ENCODE data around the gene SLC36A1.
A peak's percentile ranks its signal among the peaks of the same experiment; 100 is the strongest.

The SLC36A1 gene

GRCh38 chr5:151451626-151452520, 4.5 kb downstream of the SLC36A1 start:
- no peak for DNase-seq

GRCh38 chr5:151454166-151454565, 6.8 kb downstream of the SLC36A1 start:
- DNase-seq, result no peak

- no peak for DNase-seq
Observed at GRCh38 chr5:151454889-151455288, 7.5 kb downstream of the SLC36A1 start.

GRCh38 chr5:151456321-151456940, 9.0 kb downstream of the SLC36A1 start:
- DNase-seq, result no peak

- no peak for DNase-seq
Observed at GRCh38 chr5:151458314-151458713, 10.9 kb downstream of the SLC36A1 start.

GRCh38 chr5:151459680-151460324, 12.4 kb downstream of the SLC36A1 start:
- DNase-seq, result no peak

- DNase-seq, result peak in 1 of 5 experiments; percentile 68
Observed at GRCh38 chr5:151461312-151461711, 13.9 kb downstream of the SLC36A1 start.

- no peak for DNase-seq
Observed at GRCh38 chr5:151463137-151464029, 16.0 kb downstream of the SLC36A1 start.

- no peak for DNase-seq
Observed at GRCh38 chr5:151464101-151464500, 16.7 kb downstream of the SLC36A1 start.

- DNase-seq, result no peak
Observed at GRCh38 chr5:151465476-151465875, 18.1 kb downstream of the SLC36A1 start.

GRCh38 chr5:151467576-151467975, 20.2 kb downstream of the SLC36A1 start:
- DNase-seq, result no peak

- no peak for DNase-seq
Observed at GRCh38 chr5:151469386-151469785, 22.0 kb downstream of the SLC36A1 start.

GRCh38 chr5:151469992-151470391, 22.6 kb downstream of the SLC36A1 start:
- no peak for DNase-seq

- no peak for DNase-seq
Observed at GRCh38 chr5:151470439-151470838, 23.0 kb downstream of the SLC36A1 start.

GRCh38 chr5:151471276-151471675, 23.9 kb downstream of the SLC36A1 start:
- no peak for DNase-seq

GRCh38 chr5:151474799-151475198, 27.4 kb downstream of the SLC36A1 start:
- DNase-seq, result no peak

- DNase-seq, result no peak
Observed at GRCh38 chr5:151475388-151475787, 28.0 kb downstream of the SLC36A1 start.

GRCh38 chr5:151476016-151476415, 28.6 kb downstream of the SLC36A1 start:
- no peak for DNase-seq

- no peak for DNase-seq
Observed at GRCh38 chr5:151477101-151477500, 29.7 kb downstream of the SLC36A1 start.

GRCh38 chr5:151480384-151481293, 33.2 kb downstream of the SLC36A1 start:
- no peak for DNase-seq

- no peak for DNase-seq
Observed at GRCh38 chr5:151483176-151483575, 35.8 kb downstream of the SLC36A1 start.
